ENCODE results near the gene BAHCC1. TPM values are rescaled to one million over a fixed set of nuclear protein-coding genes. Genes with fewer than 3 reads are reported as not detected.

BAHCC1 gene
- total RNA-seq, 1 experiment from 2014 or later, result 3.1 TPM

DNA sequence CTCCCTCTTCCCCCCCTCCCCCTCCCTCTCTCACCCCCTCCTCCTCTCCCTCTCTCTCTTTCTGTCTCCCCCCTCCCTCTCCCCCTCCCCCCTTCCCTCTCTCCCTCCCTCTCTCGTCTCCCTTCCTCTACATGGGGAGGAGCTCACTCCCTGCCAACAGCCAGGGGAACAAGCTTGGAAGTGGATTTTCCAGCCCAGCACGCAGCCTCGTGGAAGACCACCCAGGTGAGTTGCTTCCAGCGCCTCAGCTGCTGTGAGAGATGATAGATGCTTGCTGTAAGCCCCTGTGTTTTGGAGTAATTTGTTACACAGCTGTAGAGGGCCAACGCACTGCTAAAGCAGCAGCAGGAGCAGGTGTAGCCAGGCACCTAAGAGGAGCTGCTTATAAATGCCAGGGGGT is 96.5 kb downstream of the BAHCC1 start:
- H3K4me1 Mint-ChIP-seq, result peaks cover 27 to 41% of the 10 kb centered on the region in 2 experiments
- H3K4me2 ChIP-seq (ENCODE audit: insufficient read depth, insufficient read length, low read length), result no peak overlapping the region
- TF ChIP-seq, protein P1, sequence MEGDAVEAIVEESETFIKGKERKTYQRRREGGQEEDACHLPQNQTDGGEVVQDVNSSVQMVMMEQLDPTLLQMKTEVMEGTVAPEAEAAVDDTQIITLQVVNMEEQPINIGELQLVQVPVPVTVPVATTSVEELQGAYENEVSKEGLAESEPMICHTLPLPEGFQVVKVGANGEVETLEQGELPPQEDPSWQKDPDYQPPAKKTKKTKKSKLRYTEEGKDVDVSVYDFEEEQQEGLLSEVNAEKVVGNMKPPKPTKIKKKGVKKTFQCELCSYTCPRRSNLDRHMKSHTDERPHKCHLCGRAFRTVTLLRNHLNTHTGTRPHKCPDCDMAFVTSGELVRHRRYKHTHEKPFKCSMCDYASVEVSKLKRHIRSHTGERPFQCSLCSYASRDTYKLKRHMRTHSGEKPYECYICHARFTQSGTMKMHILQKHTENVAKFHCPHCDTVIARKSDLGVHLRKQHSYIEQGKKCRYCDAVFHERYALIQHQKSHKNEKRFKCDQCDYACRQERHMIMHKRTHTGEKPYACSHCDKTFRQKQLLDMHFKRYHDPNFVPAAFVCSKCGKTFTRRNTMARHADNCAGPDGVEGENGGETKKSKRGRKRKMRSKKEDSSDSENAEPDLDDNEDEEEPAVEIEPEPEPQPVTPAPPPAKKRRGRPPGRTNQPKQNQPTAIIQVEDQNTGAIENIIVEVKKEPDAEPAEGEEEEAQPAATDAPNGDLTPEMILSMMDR (conservative IDR thresholded peaks at IDR 0.05), result no peak

More for the DNA sequence above, 96.5 kb downstream of the BAHCC1 start:
- H2BK12ac ChIP-seq (ENCODE audit: insufficient read length, low read depth, low read length), result no peak overlapping the region
- H3K79me2 ChIP-seq (ENCODE audit: insufficient read depth, low read length), result no peaks in the 10 kb centered on the region
- Mint-ChIP-seq H3K4me3 (no peak overlapping the region), H3K9me3 (no peaks in the 10 kb centered on the region), H3K27me3 (ENCODE audit: low read depth) (peaks cover 50% of the 10 kb centered on the region), H3K27ac (no peak overlapping the region), H3K36me3 (ENCODE audit: insufficient read depth in 1 of 3, low read depth in 3 of 3) (no peaks in the 10 kb centered on the region)
- no peak overlapping the region for H2BK5ac ChIP-seq (ENCODE audit: insufficient read length, low read length)
- H3K9ac ChIP-seq (ENCODE audit: extremely low read depth, insufficient read length, low read length), result no peak overlapping the region
- H2AFZ ChIP-seq (ENCODE audit: low read length), result no peak overlapping the region
- no peak overlapping the region for H3K56ac ChIP-seq (ENCODE audit: insufficient read length, low read depth, low read length)
- H3K27me3 ChIP-seq (ENCODE audit: insufficient read depth, low read length), result no peaks in the 10 kb centered on the region; the same call in 1 of the 2 replicates
- no peak overlapping the region for H2BK20ac ChIP-seq (ENCODE audit: low read depth, low read length, poor library complexity, severe bottlenecking)
- no peak overlapping the region for H4K5ac ChIP-seq (ENCODE audit: insufficient read length, low read depth, low read length)
- H3T11ph ChIP-seq (ENCODE audit: low read length), result no peak overlapping the region
- peaks cover 3% of the 10 kb centered on the region; the same call in 1 of the 2 replicates for H3K4me1 ChIP-seq (ENCODE audit: insufficient read depth, low read length)
- no peak overlapping the region for H3K23ac ChIP-seq (ENCODE audit: insufficient read length, low read depth, low read length)
- H3K23me2 ChIP-seq (ENCODE audit: insufficient read length, low read depth, low read length, poor library complexity, severe bottlenecking), result peaks cover 5% of the 10 kb centered on the region
- no peak overlapping the region for H3K14ac ChIP-seq (ENCODE audit: insufficient read depth, low read length)
- no peak overlapping the region for H3K4ac ChIP-seq (ENCODE audit: low read depth, low read length)
- H2BK120ac ChIP-seq (ENCODE audit: low read depth, low read length, poor library complexity, severe bottlenecking), result no peak overlapping the region
- H4K20me1 ChIP-seq (ENCODE audit: control insufficient read depth, insufficient read depth, insufficient read length), result no peaks in the 10 kb centered on the region
- no peak overlapping the region for H2AK5ac ChIP-seq (ENCODE audit: insufficient read length, low read length)
- H3K27ac ChIP-seq (ENCODE audit: insufficient read length, low read depth, low read length), result no peak overlapping the region
- H4K91ac ChIP-seq (ENCODE audit: insufficient read length, low read depth, low read length), result no peak overlapping the region
- no peak for DNase-seq
- H2BK15ac ChIP-seq (ENCODE audit: low read depth, low read length), result no peak overlapping the region
- no peaks in the 10 kb centered on the region for H3K79me1 ChIP-seq (ENCODE audit: insufficient read depth, low read depth, low read length, poor library complexity, severe bottlenecking)
- H4K8ac ChIP-seq (replicated peaks; ENCODE audit: insufficient read length, low read depth, low read length), result no peak overlapping the region
- H3K9me3 ChIP-seq (ENCODE audit: control insufficient read depth, low read depth, low read length), result no peaks in the 10 kb centered on the region
- H3K18ac ChIP-seq (ENCODE audit: insufficient read length, low read depth, low read length), result peak overlapping the region; percentile 41
- no CpG with 5 or more reads among the region's 5 CpGs for WGBS (ENCODE audit: extremely low coverage, insufficient read length, low lambda C conversion rate)
